Stimulated activated CD4-positive, alpha-beta T cell treated with anti-CD3 and anti-CD28 coated beads, TNF-alpha, amount 100 ng/mL, for 48 hours (primary cell): ENCODE measurements around the gene SLC2A9.

Experiments
- DNase-seq, 3 donors: peaks; one replicate each; pipeline ENCODE4 v3.0.0-alpha.2; 2020; ENCODE audit warnings: low read depth in 3 of 3

The SLC2A9 gene

GRCh38 chr4:9893329-9894108 is 127.8 kb downstream of the SLC2A9 start:
- DNase-seq: no peak

- no peak for DNase-seq
Observed at GRCh38 chr4:9891740-9892139, 129.6 kb downstream of the SLC2A9 start.

- DNase-seq: no peak
Observed at GRCh38 chr4:9891056-9891455, 130.2 kb downstream of the SLC2A9 start.

- no peak for DNase-seq
Observed at GRCh38 chr4:9889306-9889705, 132.0 kb downstream of the SLC2A9 start.

GRCh38 chr4:9885958-9886357 is 135.3 kb downstream of the SLC2A9 start:
- no peak for DNase-seq

GRCh38 chr4:9880406-9881197 is 140.7 kb downstream of the SLC2A9 start:
- DNase-seq: no peak

GRCh38 chr4:9877123-9877522 is 144.2 kb downstream of the SLC2A9 start:
- DNase-seq: no peak

- DNase-seq: no peak
Observed at GRCh38 chr4:9875516-9875915, 145.8 kb downstream of the SLC2A9 start.

- no peak for DNase-seq
Observed at GRCh38 chr4:9874385-9874784, 146.9 kb downstream of the SLC2A9 start.

- DNase-seq: no peak
Observed at GRCh38 chr4:9870165-9870790, 151.0 kb downstream of the SLC2A9 start.

GRCh38 chr4:9867751-9868425 is 153.4 kb downstream of the SLC2A9 start:
- DNase-seq: no peak

GRCh38 chr4:9866931-9867330 is 154.4 kb downstream of the SLC2A9 start:
- DNase-seq: no peak

- DNase-seq: no peak
Observed at GRCh38 chr4:9861561-9861960, 159.7 kb downstream of the SLC2A9 start.

- DNase-seq: no peak
Observed at GRCh38 chr4:9859810-9860209, 161.5 kb downstream of the SLC2A9 start.

- no peak for DNase-seq
Observed at GRCh38 chr4:9849538-9849920, 171.8 kb downstream of the SLC2A9 start.

- no peak for DNase-seq
Observed at GRCh38 chr4:9847968-9848748, 173.1 kb downstream of the SLC2A9 start.

- DNase-seq: no peak
Observed at GRCh38 chr4:9845791-9846493, 175.4 kb downstream of the SLC2A9 start.

- DNase-seq: no peak
Observed at GRCh38 chr4:9841072-9841471, 180.2 kb downstream of the SLC2A9 start.

- DNase-seq: no peak
Observed at GRCh38 chr4:9835430-9835829, 185.9 kb downstream of the SLC2A9 start.

- DNase-seq: no peak
Observed at GRCh38 chr4:9833421-9833820, 187.9 kb downstream of the SLC2A9 start.

GRCh38 chr4:9832640-9833039 is 188.7 kb downstream of the SLC2A9 start:
- no peak for DNase-seq
